B cell (primary cell): Measurements from ENCODE around the gene NSRP1. TPM values are rescaled to one million over a fixed set of nuclear protein-coding genes. Genes with fewer than 3 reads are reported as not detected.

ENCODE experiments used
- ATAC-seq: fragments of 200-7000 bp; cut with Tn5 transposase; one replicate; pipeline ENCODE4 v1.10.0; 2021; ENCODE audit warnings: low read depth, mild to moderate bottlenecking, moderate number of reproducible peaks, moderate library complexity
- CTCF ChIA-PET: fragments of 350-600 bp; sonication (Branson Sonifier 250); formaldehyde crosslinking; loops from one replicate; lab custom pipeline; 2021; ENCODE audit warnings: antibody characterized with exemption, inconsistent platforms; lab: Charles Lee
- POLR2A ChIA-PET: fragments of 350-600 bp; sonication (Branson Sonifier 250); formaldehyde crosslinking; loops from one replicate; lab custom pipeline; 2021; ENCODE audit warnings: antibody characterized with exemption; lab: Charles Lee
- DNase-seq: peaks from one replicate; pipeline ENCODE4 v3.0.0; 2013
- H2AFZ ChIP-seq: 2 replicates; pipeline ENCODE4 v1.6.1; 2012; ENCODE audit warnings: mild to moderate bottlenecking, low read depth, low read length; ENCODE audit not compliant: insufficient read depth, poor library complexity, severe bottlenecking
- H3K27ac ChIP-seq, 2 donors: 1 replicate in 1 of 2; 2 replicates in 1 of 2; pipeline ENCODE4 v1.5.1; 2012 to 2013; ENCODE audit warnings: low read length in 2 of 2, mild to moderate bottlenecking in 2 of 2, moderate library complexity in 1 of 2
- H3K27me3 ChIP-seq, 4 experiments: fragments of 200-600 bp in 1 of 4; sonication (generic) in 1 of 4; replicated peaks in 1 of 4; 1 replicate in 2 of 4; 2 replicates in 2 of 4; pipeline versions ENCODE4 v1.6.1 to v1.7.0; 2013 to 2016; ENCODE audit warnings: low read length in 3 of 4, mild to moderate bottlenecking in 2 of 4, mixed read lengths in 1 of 4, moderate library complexity in 1 of 4; ENCODE audit not compliant: insufficient read depth in 4 of 4, control insufficient read depth in 3 of 4; ENCODE audit errors: control extremely low read depth in 1 of 4
- H3K36me3 ChIP-seq, 2 experiments: replicated peaks in 1 of 2; 1 replicate in 1 of 2; 2 replicates in 1 of 2; pipeline versions ENCODE4 v1.6.1 to v1.7.1; 2013; ENCODE audit warnings: low read length in 1 of 2; ENCODE audit not compliant: insufficient read depth in 2 of 2, control insufficient read depth in 1 of 2; ENCODE audit errors: control extremely low read depth in 1 of 2, extremely low read depth in 1 of 2
- H3K4me1 ChIP-seq, 2 donors: fragments of 200-600 bp in 1 of 2; sonication (generic) in 1 of 2; 1 replicate in 1 of 2; 2 replicates in 1 of 2; pipeline versions ENCODE4 v1.5.1 to v1.6.1; 2013 to 2017; ENCODE audit warnings: low read length in 2 of 2; ENCODE audit not compliant: control insufficient read depth in 2 of 2, insufficient read depth in 2 of 2
- H3K4me2 ChIP-seq: replicated peaks from 2 replicates; pipeline ENCODE3; 2012; ENCODE audit warnings: mild to moderate bottlenecking, low read depth, low read length; ENCODE audit not compliant: poor library complexity, severe bottlenecking
- H3K4me3 ChIP-seq, 5 experiments: fragments of 200-600 bp in 1 of 5; sonication (generic) in 1 of 5; 1 replicate in 3 of 5; 2 replicates in 2 of 5; pipeline versions ENCODE4 v1.5.1 to v1.7.0; 2011 to 2016; ENCODE audit warnings: low read length in 4 of 5, mild to moderate bottlenecking in 4 of 5, low read depth in 2 of 5, control low read depth in 1 of 5, moderate library complexity in 1 of 5; ENCODE audit not compliant: insufficient read depth in 1 of 5; ENCODE audit errors: control extremely low read depth in 1 of 5, extremely low read depth in 1 of 5
- H3K79me2 ChIP-seq: fragments of 200-600 bp; sonication (generic); one replicate; pipeline ENCODE4 v1.6.0; 2016; ENCODE audit warnings: low read length; ENCODE audit not compliant: control insufficient read depth, insufficient read depth
- H3K9ac ChIP-seq: fragments of 200-600 bp; sonication (generic); 2 replicates; pipeline ENCODE4 v1.6.1; 2017; ENCODE audit warnings: mild to moderate bottlenecking, low read length, moderate library complexity
- H3K9me3 ChIP-seq, 3 donors: one replicate each; pipeline versions ENCODE4 v1.6.1 to v1.7.1; 2013; ENCODE audit warnings: low read length in 2 of 3; ENCODE audit not compliant: control insufficient read depth in 2 of 3, insufficient read depth in 1 of 3; ENCODE audit errors: control extremely low read depth in 1 of 3
- H4K20me1 ChIP-seq: 2 replicates; pipeline ENCODE4 v1.6.0; 2012; ENCODE audit warnings: mild to moderate bottlenecking, low read length; ENCODE audit not compliant: insufficient read depth, control insufficient read depth, poor library complexity, severe bottlenecking
- H3K27ac Mint-ChIP-seq: one replicate; pipeline ENCODE4 v1.8.0; 2021; ENCODE audit warnings: mixed read lengths
- H3K27me3 Mint-ChIP-seq: one replicate; pipeline ENCODE4 v1.8.0; 2021; ENCODE audit warnings: mixed read lengths
- H3K4me1 Mint-ChIP-seq: one replicate; pipeline ENCODE4 v1.8.0; 2021; ENCODE audit warnings: mixed read lengths
- H3K4me3 Mint-ChIP-seq: one replicate; pipeline ENCODE4 v1.8.0; 2021; ENCODE audit warnings: mixed read lengths
- H3K9me3 Mint-ChIP-seq: one replicate; pipeline ENCODE4 v1.8.0; 2022; ENCODE audit warnings: mixed read lengths; ENCODE audit not compliant: insufficient read depth
- EZH2 ChIP-seq: IDR thresholded peaks from 2 replicates; pipeline ENCODE4 v1.6.1; 2012; ENCODE audit warnings: borderline replicate concordance, low read depth, mild to moderate bottlenecking, moderate library complexity, low read length; ENCODE audit not compliant: insufficient read depth, poor library complexity, severe bottlenecking
- WGBS: methylation state at CpG from one replicate; pipeline ENCODE4 v1.1.5; 2013; ENCODE audit warnings: missing lambda C conversion rate; ENCODE audit not compliant: insufficient coverage; 5-methylcytosine and 5-hydroxymethylcytosine counted together
- intact Hi-C: fragments of 100-400 bp; cut with micrococcal nuclease; formaldehyde crosslinking; loops from one replicate; pipeline ENCODE4 v1.10.0; 2022
- polyA plus RNA-seq: library from polyadenylated mRNA; depleted of rRNA; stranded (reverse); fragments of >200 nt; gene quantifications from 2 replicates; pipeline ENCODE4 v1.2.3, GENCODE V29; 2012
- total RNA-seq, 2 donors: library from RNA; stranded (reverse); fragments of 120-200 nt in 1 of 2; gene quantifications; 1 replicate in 1 of 2; 2 replicates in 1 of 2; pipeline versions ENCODE4 v1.2.3 to v1.2.4, GENCODE V29; 2013 to 2022
- TF ChIP-seq, protein P1 (sequence below): fragments of 200-600 bp; IDR thresholded peaks from one replicate; pipeline ENCODE4 v1.8.0; 2022; ENCODE audit warnings: antibody characterized with exemption, mild to moderate bottlenecking

NSRP1 gene
- total and polyA plus RNA-seq, 2 donors (not counting 1 experiment from before 2014, with no cell fraction given): 11.2 to 46.2 TPM

- Histone ChIP-seq H3K9ac (no peak overlapping the region), H3K27ac (no peak overlapping the region), H3K4me3 (no peak overlapping the region), H3K79me2 (no peaks in the 10 kb centered on the region), H3K27me3 (peaks cover 0 to 4% (median 1%) of the 10 kb centered on the region in 4 experiments), H4K20me1 (no peaks in the 10 kb centered on the region), H3K9me3 (no peaks in the 10 kb centered on the region), H3K4me2 (no peak overlapping the region), H2AFZ (no peak overlapping the region), H3K36me3 (no peaks in the 10 kb centered on the region), H3K4me1 (no peaks in the 10 kb centered on the region)
- WGBS: 94% methylated on average over 3 of the region's 4 CpGs
- ATAC-seq (no peak), DNase-seq (no peak)
- TF ChIP-seq, protein P1, sequence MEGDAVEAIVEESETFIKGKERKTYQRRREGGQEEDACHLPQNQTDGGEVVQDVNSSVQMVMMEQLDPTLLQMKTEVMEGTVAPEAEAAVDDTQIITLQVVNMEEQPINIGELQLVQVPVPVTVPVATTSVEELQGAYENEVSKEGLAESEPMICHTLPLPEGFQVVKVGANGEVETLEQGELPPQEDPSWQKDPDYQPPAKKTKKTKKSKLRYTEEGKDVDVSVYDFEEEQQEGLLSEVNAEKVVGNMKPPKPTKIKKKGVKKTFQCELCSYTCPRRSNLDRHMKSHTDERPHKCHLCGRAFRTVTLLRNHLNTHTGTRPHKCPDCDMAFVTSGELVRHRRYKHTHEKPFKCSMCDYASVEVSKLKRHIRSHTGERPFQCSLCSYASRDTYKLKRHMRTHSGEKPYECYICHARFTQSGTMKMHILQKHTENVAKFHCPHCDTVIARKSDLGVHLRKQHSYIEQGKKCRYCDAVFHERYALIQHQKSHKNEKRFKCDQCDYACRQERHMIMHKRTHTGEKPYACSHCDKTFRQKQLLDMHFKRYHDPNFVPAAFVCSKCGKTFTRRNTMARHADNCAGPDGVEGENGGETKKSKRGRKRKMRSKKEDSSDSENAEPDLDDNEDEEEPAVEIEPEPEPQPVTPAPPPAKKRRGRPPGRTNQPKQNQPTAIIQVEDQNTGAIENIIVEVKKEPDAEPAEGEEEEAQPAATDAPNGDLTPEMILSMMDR: no peak
- no peak for TF ChIP-seq EZH2
- CTCF ChIA-PET: no interaction called here
- Mint-ChIP-seq H3K4me3 (no peak overlapping the region), H3K9me3 (no peaks in the 10 kb centered on the region), H3K4me1 (no peaks in the 10 kb centered on the region), H3K27ac (no peak overlapping the region), H3K27me3 (no peaks in the 10 kb centered on the region)
- intact Hi-C loops: no loop called here
- POLR2A ChIA-PET: no interaction called here
These were observed 80.8 kb downstream of the NSRP1 start for GRCh38 chr17:30197416-30197815.

GRCh38 chr17:30199600-30199999, 83.0 kb downstream of the NSRP1 start:
- Mint-ChIP-seq H3K4me1 (no peaks in the 10 kb centered on the region), H3K27ac (no peak overlapping the region), H3K9me3 (no peaks in the 10 kb centered on the region), H3K27me3 (no peaks in the 10 kb centered on the region), H3K4me3 (no peak overlapping the region)
- Histone ChIP-seq H3K9me3 (no peaks in the 10 kb centered on the region), H4K20me1 (no peaks in the 10 kb centered on the region), H3K9ac (no peak overlapping the region), H3K4me1 (no peaks in the 10 kb centered on the region), H3K4me3 (no peak overlapping the region), H3K27ac (no peak overlapping the region), H3K4me2 (no peak overlapping the region), H3K36me3 (no peaks in the 10 kb centered on the region), H2AFZ (no peak overlapping the region), H3K79me2 (no peaks in the 10 kb centered on the region), H3K27me3 (peaks cover 0 to 2% (median 0%) of the 10 kb centered on the region in 4 experiments)
- no peak for TF ChIP-seq EZH2
- TF ChIP-seq, protein P1: no peak
- intact Hi-C loops: no loop called here
- WGBS: 90% methylated on average over 1 of the region's 5 CpGs
- ATAC-seq: no peak
- POLR2A ChIA-PET: interaction anchor here (0.6 kb wide), 1 partner anchor 753 kb away, joined by 8 read pairs; no protein-coding TSS in a partner anchor
- DNase-seq: no peak
- CTCF ChIA-PET: interaction anchor here (0.6 to 0.7 kb wide), 2 partner anchors 72 to 135 kb away, joined by 3 read pairs; no protein-coding TSS in a partner anchor
